ENCODE results near the gene CELA1. TPM values are rescaled to one million over a fixed set of nuclear protein-coding genes. Genes with fewer than 3 reads are reported as not detected.

Gene CELA1
- total RNA-seq, 4 donors from 2014 or later: not detected

DNA sequence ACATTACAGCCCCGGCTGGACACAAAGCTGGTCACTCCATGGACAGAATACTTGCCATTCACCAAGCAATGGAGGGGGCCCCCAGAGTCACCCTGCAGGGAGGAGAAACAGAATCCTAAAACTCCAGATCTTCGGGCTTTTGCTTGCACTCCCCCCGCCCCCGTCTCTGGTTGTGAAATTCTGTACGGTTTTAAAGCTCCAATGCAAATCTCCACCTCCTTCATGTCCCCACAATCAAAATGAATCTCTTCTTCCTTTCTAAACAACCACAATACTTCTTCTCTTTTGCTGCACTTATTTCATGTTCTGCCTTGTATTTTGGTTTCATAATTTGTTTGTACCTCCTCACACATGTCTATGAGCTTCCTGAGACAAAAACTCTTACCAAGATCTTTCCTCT lies 16.7 kb downstream of the CELA1 start:
- no peaks in the 10 kb centered on the region for H3K36me3 ChIP-seq
- intact Hi-C loops (cut with DNase I): no loop called here
- H3K4me1 ChIP-seq: peaks cover 0 to 8% (median 0%) of the 10 kb centered on the region in 4 donors
- no peaks in the 10 kb centered on the region for H3K9me3 ChIP-seq
- TF ChIP-seq EP300 (IDR thresholded peaks at IDR 0.05): no peak
- no peak for TF ChIP-seq POLR2A (IDR thresholded peaks at IDR 0.05; ENCODE audit: low read depth)
- no peak for TF ChIP-seq POLR2AphosphoS5 (IDR thresholded peaks at IDR 0.05)
- TF ChIP-seq CTCF (IDR thresholded peaks at IDR 0.05): no peak
- no peaks in the 10 kb centered on the region for H3K27me3 ChIP-seq
- 71% methylated on average over 5 of the region's 5 CpGs for WGBS
- no peak overlapping the region for H3K27ac ChIP-seq (replicated peaks in 1 of 4)
- DNase-seq (ENCODE audit: extremely low spot score): no peak
- no peak overlapping the region for H3K4me3 ChIP-seq

- H3K27me3 ChIP-seq: peaks cover 0 to 8% (median 0%) of the 10 kb centered on the region in 4 donors
- TF ChIP-seq CTCF (IDR thresholded peaks at IDR 0.05) (no peak), POLR2AphosphoS5 (IDR thresholded peaks at IDR 0.05) (no peak), POLR2A (IDR thresholded peaks at IDR 0.05; ENCODE audit: low read depth) (no peak), EP300 (IDR thresholded peaks at IDR 0.05) (no peak)
- H3K27ac ChIP-seq (replicated peaks in 1 of 4): no peak overlapping the region
- no peak for DNase-seq (ENCODE audit: extremely low spot score)
- intact Hi-C loops (cut with DNase I): no loop called here
- no peaks in the 10 kb centered on the region for H3K36me3 ChIP-seq
- H3K4me1 ChIP-seq: peaks cover 0 to 8% (median 0%) of the 10 kb centered on the region in 4 donors
- H3K9me3 ChIP-seq: no peaks in the 10 kb centered on the region
- WGBS: 83% methylated on average over 4 of the region's 4 CpGs
- H3K4me3 ChIP-seq: no peak overlapping the region
Measured at GRCh38 chr12:51328587-51328986, 17.9 kb downstream of the CELA1 start.

GRCh38 chr12:51326698-51327439 lies 19.6 kb downstream of the CELA1 start:
- DNase-seq (ENCODE audit: extremely low spot score): no peak
- WGBS: 69% methylated on average over 7 of the region's 7 CpGs

GRCh38 chr12:51324953-51325352 lies 21.5 kb downstream of the CELA1 start:
- Histone ChIP-seq H3K27me3 (peaks cover 0 to 12% (median 0%) of the 10 kb centered on the region in 4 donors), H3K4me3 (no peak overlapping the region)

More at GRCh38 chr12:51326698-51327439, 19.6 kb downstream of the CELA1 start:
- Histone ChIP-seq H3K27me3 (peaks cover 0 to 8% (median 0%) of the 10 kb centered on the region in 4 donors), H3K4me1 (peaks cover 0 to 8% (median 0%) of the 10 kb centered on the region in 4 donors), H3K9me3 (no peaks in the 10 kb centered on the region), H3K27ac (replicated peaks in 1 of 4) (peak overlapping the region in 2 of 4 donors; percentile 1 to 23), H3K4me3 (no peak overlapping the region), H3K36me3 (no peaks in the 10 kb centered on the region)
- intact Hi-C loops (cut with DNase I): no loop called here
- no peak for TF ChIP-seq POLR2AphosphoS5 (IDR thresholded peaks at IDR 0.05)
- no peak for TF ChIP-seq CTCF (IDR thresholded peaks at IDR 0.05)
- TF ChIP-seq EP300 (IDR thresholded peaks at IDR 0.05): no peak
- TF ChIP-seq POLR2A (IDR thresholded peaks at IDR 0.05; ENCODE audit: low read depth): no peak

More at GRCh38 chr12:51324953-51325352, 21.5 kb downstream of the CELA1 start:
- peaks cover 0 to 8% (median 0%) of the 10 kb centered on the region in 4 donors for H3K4me1 ChIP-seq
- H3K9me3 ChIP-seq: no peaks in the 10 kb centered on the region
- no peak for TF ChIP-seq EP300 (IDR thresholded peaks at IDR 0.05)
- TF ChIP-seq POLR2AphosphoS5 (IDR thresholded peaks at IDR 0.05): no peak
- TF ChIP-seq CTCF (IDR thresholded peaks at IDR 0.05): no peak
- no peak for TF ChIP-seq POLR2A (IDR thresholded peaks at IDR 0.05; ENCODE audit: low read depth)
- 84% methylated on average over 4 of the region's 4 CpGs for WGBS
- no peak overlapping the region for H3K27ac ChIP-seq (replicated peaks in 1 of 4)
- intact Hi-C loops (cut with DNase I): no loop called here
- no peak for DNase-seq (ENCODE audit: extremely low spot score)
- H3K36me3 ChIP-seq: no peaks in the 10 kb centered on the region
